ENCODE measurements around the gene SV2A. TPM values are rescaled to one million over a fixed set of nuclear protein-coding genes. Genes with fewer than 3 reads are reported as not detected.

Gene SV2A
- total RNA-seq, 2 donors from 2014 or later = 2.1 to 3.4 TPM

- Histone ChIP-seq H3K27me3 (replicated peaks; ENCODE audit: insufficient read depth) (no peaks in the 10 kb centered on the region), H3K9me3 (no peaks in the 10 kb centered on the region), H3K4me1 (replicated peaks) (no peaks in the 10 kb centered on the region), H3K27ac (no peak overlapping the region), H3K36me3 (no peaks in the 10 kb centered on the region), H3K4me3 (no peak overlapping the region)
- TF ChIP-seq, protein P1, sequence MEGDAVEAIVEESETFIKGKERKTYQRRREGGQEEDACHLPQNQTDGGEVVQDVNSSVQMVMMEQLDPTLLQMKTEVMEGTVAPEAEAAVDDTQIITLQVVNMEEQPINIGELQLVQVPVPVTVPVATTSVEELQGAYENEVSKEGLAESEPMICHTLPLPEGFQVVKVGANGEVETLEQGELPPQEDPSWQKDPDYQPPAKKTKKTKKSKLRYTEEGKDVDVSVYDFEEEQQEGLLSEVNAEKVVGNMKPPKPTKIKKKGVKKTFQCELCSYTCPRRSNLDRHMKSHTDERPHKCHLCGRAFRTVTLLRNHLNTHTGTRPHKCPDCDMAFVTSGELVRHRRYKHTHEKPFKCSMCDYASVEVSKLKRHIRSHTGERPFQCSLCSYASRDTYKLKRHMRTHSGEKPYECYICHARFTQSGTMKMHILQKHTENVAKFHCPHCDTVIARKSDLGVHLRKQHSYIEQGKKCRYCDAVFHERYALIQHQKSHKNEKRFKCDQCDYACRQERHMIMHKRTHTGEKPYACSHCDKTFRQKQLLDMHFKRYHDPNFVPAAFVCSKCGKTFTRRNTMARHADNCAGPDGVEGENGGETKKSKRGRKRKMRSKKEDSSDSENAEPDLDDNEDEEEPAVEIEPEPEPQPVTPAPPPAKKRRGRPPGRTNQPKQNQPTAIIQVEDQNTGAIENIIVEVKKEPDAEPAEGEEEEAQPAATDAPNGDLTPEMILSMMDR (IDR thresholded peaks at IDR 0.05) = no peak
- no peak for TF ChIP-seq POLR2A (IDR thresholded peaks at IDR 0.05)
- no peak for TF ChIP-seq POLR2AphosphoS5 (IDR thresholded peaks at IDR 0.05)
- 73% methylated on average over 11 of the region's 11 CpGs for WGBS
- intact Hi-C loops (cut with DNase I) = no loop called here
- DNase-seq (ENCODE audit: low spot score) = no peak
Observed at GRCh38 chr1:149915429-149916192, 2.0 kb downstream of the SV2A start.

GRCh38 chr1:149914545-149914944 lies 3.1 kb downstream of the SV2A start:
- intact Hi-C loops (cut with DNase I) = no loop called here
- H3K4me3 ChIP-seq = no peak overlapping the region
- H3K27ac ChIP-seq = no peak overlapping the region
- H3K9me3 ChIP-seq = no peaks in the 10 kb centered on the region
- WGBS = 86% methylated on average over 1 of the region's 1 CpG
- no peaks in the 10 kb centered on the region for H3K4me1 ChIP-seq (replicated peaks)
- TF ChIP-seq, protein P1 (IDR thresholded peaks at IDR 0.05) = no peak
- H3K36me3 ChIP-seq = no peaks in the 10 kb centered on the region
- H3K27me3 ChIP-seq (replicated peaks; ENCODE audit: insufficient read depth) = no peaks in the 10 kb centered on the region
- DNase-seq (ENCODE audit: low spot score) = no peak

DNA sequence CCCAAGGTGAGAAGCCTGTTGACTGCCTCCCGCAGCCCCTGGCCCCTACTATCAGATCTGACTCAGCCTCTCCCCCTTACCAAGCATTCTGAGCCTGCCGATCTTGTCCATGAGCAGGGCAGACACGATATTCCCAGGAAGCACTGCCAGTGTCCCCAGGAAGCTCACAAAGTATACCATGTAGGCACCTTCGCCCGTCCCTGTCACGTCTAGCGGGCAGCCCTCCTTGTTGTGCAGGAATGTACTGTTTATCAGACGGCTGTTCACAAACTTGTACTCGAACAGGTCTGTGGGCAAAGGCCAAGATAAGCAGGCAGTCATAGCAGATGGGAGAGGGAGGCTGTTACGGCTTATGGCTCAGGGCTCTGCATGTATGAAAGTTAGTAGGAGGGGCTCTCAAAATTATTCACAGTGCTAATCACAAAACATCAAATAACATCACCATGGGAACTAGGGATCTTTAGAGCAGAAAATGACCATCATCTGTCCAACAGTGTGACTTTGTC lies 11.0 kb downstream of the SV2A start:
- no peaks in the 10 kb centered on the region for H3K4me1 ChIP-seq (replicated peaks)
- no peak for DNase-seq (ENCODE audit: low spot score)
- TF ChIP-seq, protein P1 (IDR thresholded peaks at IDR 0.05) = no peak
- no peak for TF ChIP-seq POLR2A (IDR thresholded peaks at IDR 0.05)
- no peak for TF ChIP-seq POLR2AphosphoS5 (IDR thresholded peaks at IDR 0.05)
- no peaks in the 10 kb centered on the region for H3K9me3 ChIP-seq
- no peaks in the 10 kb centered on the region for H3K27me3 ChIP-seq (replicated peaks; ENCODE audit: insufficient read depth)
- H3K4me3 ChIP-seq = no peak overlapping the region
- 90% methylated on average over 10 of the region's 10 CpGs for WGBS
- H3K27ac ChIP-seq = no peak overlapping the region
- H3K36me3 ChIP-seq = no peaks in the 10 kb centered on the region
- intact Hi-C loops (cut with DNase I) = no loop called here

- DNase-seq (ENCODE audit: low spot score) = no peak
- intact Hi-C loops (cut with DNase I) = no loop called here
- Histone ChIP-seq H3K9me3 (no peaks in the 10 kb centered on the region), H3K36me3 (no peaks in the 10 kb centered on the region), H3K4me1 (replicated peaks) (no peaks in the 10 kb centered on the region), H3K27me3 (replicated peaks; ENCODE audit: insufficient read depth) (no peaks in the 10 kb centered on the region), H3K27ac (no peak overlapping the region), H3K4me3 (no peak overlapping the region)
- WGBS = 72% methylated on average over 5 of the region's 5 CpGs
- TF ChIP-seq, protein P1 (IDR thresholded peaks at IDR 0.05) = no peak
- no peak for TF ChIP-seq POLR2A (IDR thresholded peaks at IDR 0.05)
- no peak for TF ChIP-seq POLR2AphosphoS5 (IDR thresholded peaks at IDR 0.05)
Observed at GRCh38 chr1:149903836-149904491, 13.7 kb downstream of the SV2A start.

All from prostate gland (tissue), 2 donors.